A673 (cell line): ENCODE data around the gene IGFN1.

ENCODE experiments used
- EZH2 ChIP-seq: fragments of 200-600 bp; sonication (generic); IDR thresholded peaks from 2 replicates; pipeline ENCODE4 v1.6.1; 2017; ENCODE audit warnings: borderline replicate concordance, low read depth, mild to moderate bottlenecking, mixed read lengths, antibody characterized with exemption, low read length; ENCODE audit not compliant: poor library complexity, severe bottlenecking
- TF ChIP-seq, protein P1 (sequence below): fragments of 300-800, 200-600 bp; sonication (generic); conservative IDR thresholded peaks from 2 replicates; pipeline ENCODE4 v1.5.1; 2017; ENCODE audit warnings: low read depth, mild to moderate bottlenecking, antibody characterized with exemption, low read length, moderate library complexity, mixed read lengths

DNA sequence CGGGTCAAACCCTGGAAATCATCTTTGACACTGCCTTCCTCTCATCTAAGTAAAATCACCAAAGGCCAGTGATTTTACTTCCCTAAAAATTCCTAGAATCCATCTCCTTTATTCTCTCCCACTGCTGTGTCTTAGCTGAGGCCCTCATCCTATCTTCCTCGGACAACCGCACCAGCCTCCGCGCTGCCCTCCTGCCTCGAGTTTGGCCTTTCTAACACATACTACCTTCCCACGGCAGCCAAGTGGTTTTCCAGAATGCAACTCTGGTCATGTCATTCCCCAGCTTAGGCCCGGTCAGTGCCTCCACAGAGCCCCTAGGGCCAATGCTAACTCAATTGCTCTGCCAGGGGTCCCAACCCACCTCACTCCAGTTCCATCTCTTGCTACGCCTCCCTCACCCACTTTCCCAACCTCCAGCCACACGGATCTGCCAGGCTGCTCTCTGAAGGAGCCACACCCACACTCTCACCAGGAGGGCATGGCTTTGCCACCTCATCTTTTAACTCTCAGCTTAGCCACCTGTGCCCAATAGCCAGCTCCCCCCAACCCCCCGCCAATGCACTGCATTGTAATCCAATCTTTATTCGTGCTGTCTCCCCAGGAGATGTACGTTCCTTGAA, 43.1 kb upstream of the IGFN1 start:
- TF ChIP-seq, protein P1, sequence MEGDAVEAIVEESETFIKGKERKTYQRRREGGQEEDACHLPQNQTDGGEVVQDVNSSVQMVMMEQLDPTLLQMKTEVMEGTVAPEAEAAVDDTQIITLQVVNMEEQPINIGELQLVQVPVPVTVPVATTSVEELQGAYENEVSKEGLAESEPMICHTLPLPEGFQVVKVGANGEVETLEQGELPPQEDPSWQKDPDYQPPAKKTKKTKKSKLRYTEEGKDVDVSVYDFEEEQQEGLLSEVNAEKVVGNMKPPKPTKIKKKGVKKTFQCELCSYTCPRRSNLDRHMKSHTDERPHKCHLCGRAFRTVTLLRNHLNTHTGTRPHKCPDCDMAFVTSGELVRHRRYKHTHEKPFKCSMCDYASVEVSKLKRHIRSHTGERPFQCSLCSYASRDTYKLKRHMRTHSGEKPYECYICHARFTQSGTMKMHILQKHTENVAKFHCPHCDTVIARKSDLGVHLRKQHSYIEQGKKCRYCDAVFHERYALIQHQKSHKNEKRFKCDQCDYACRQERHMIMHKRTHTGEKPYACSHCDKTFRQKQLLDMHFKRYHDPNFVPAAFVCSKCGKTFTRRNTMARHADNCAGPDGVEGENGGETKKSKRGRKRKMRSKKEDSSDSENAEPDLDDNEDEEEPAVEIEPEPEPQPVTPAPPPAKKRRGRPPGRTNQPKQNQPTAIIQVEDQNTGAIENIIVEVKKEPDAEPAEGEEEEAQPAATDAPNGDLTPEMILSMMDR: no peak
- TF ChIP-seq EZH2: no peak
